ENCODE results near the gene LRRFIP2. TPM values are rescaled to one million over a fixed set of nuclear protein-coding genes. Genes with fewer than 3 reads are reported as not detected.

The LRRFIP2 gene
- total RNA-seq, 1 donor from 2014 or later = 68.5 TPM

- no peaks in the 10 kb centered on the region for H3K9me3 Mint-ChIP-seq
Observed at GRCh38 chr3:37131860-37132144, 42.6 kb downstream of the LRRFIP2 start.

GRCh38 chr3:37130984-37131859, 43.2 kb downstream of the LRRFIP2 start:
- H3K27ac Mint-ChIP-seq = peak overlapping the region; percentile 12
- H3K9me3 Mint-ChIP-seq = no peaks in the 10 kb centered on the region

More at GRCh38 chr3:37131860-37132144, 42.6 kb downstream of the LRRFIP2 start:
- DNase-seq (ENCODE audit: extremely low spot score, unreplicated experiment) = no peak
- Mint-ChIP-seq H3K4me3 (no peak overlapping the region), H3K36me3 (peaks cover 6% of the 10 kb centered on the region), H3K27ac (peak overlapping the region; percentile 12), H3K4me1 (ENCODE audit: unreplicated experiment) (peaks cover 31% of the 10 kb centered on the region), H3K27me3 (no peaks in the 10 kb centered on the region)
- TF ChIP-seq CTCF (conservative IDR thresholded peaks at IDR 0.05) = no peak

GRCh38 chr3:37130448-37130847, 43.9 kb downstream of the LRRFIP2 start:
- H3K4me3 Mint-ChIP-seq = no peak overlapping the region
- H3K4me1 Mint-ChIP-seq (ENCODE audit: unreplicated experiment) = peaks cover 31% of the 10 kb centered on the region
- no peak overlapping the region for H3K27ac Mint-ChIP-seq
- peaks cover 6% of the 10 kb centered on the region for H3K36me3 Mint-ChIP-seq
- no peak for TF ChIP-seq CTCF (conservative IDR thresholded peaks at IDR 0.05)
- no peaks in the 10 kb centered on the region for H3K27me3 Mint-ChIP-seq
- H3K9me3 Mint-ChIP-seq = no peaks in the 10 kb centered on the region
- no peak for DNase-seq (ENCODE audit: extremely low spot score, unreplicated experiment)

More at GRCh38 chr3:37130984-37131859, 43.2 kb downstream of the LRRFIP2 start:
- Mint-ChIP-seq H3K4me1 (ENCODE audit: unreplicated experiment) (peaks cover 31% of the 10 kb centered on the region), H3K36me3 (peaks cover 6% of the 10 kb centered on the region), H3K4me3 (no peak overlapping the region), H3K27me3 (no peaks in the 10 kb centered on the region)
- DNase-seq (ENCODE audit: extremely low spot score, unreplicated experiment) = no peak
- TF ChIP-seq CTCF (conservative IDR thresholded peaks at IDR 0.05) = no peak

- Mint-ChIP-seq H3K36me3 (peaks cover 6% of the 10 kb centered on the region), H3K27me3 (no peaks in the 10 kb centered on the region), H3K4me3 (no peak overlapping the region), H3K27ac (no peak overlapping the region), H3K9me3 (no peaks in the 10 kb centered on the region), H3K4me1 (ENCODE audit: unreplicated experiment) (peaks cover 31% of the 10 kb centered on the region)
- DNase-seq (ENCODE audit: extremely low spot score, unreplicated experiment) = no peak
- TF ChIP-seq CTCF (conservative IDR thresholded peaks at IDR 0.05) = no peak
Observed at GRCh38 chr3:37129871-37130270, 44.5 kb downstream of the LRRFIP2 start.

GRCh38 chr3:37127340-37127739, 47.0 kb downstream of the LRRFIP2 start:
- Mint-ChIP-seq H3K4me1 (ENCODE audit: unreplicated experiment) (peaks cover 31% of the 10 kb centered on the region), H3K4me3 (no peak overlapping the region), H3K27me3 (no peaks in the 10 kb centered on the region), H3K27ac (peak overlapping the region; percentile 1), H3K9me3 (no peaks in the 10 kb centered on the region), H3K36me3 (peaks cover 7% of the 10 kb centered on the region)
- TF ChIP-seq CTCF (conservative IDR thresholded peaks at IDR 0.05) = no peak
- no peak for DNase-seq (ENCODE audit: extremely low spot score, unreplicated experiment)
